ENCODE results near the gene PXYLP1. TPM values are rescaled to one million over a fixed set of nuclear protein-coding genes. Genes with fewer than 3 reads are reported as not detected.

The PXYLP1 gene
- total and polyA plus RNA-seq, 10 of the 15 experiments (the other 5 are each of a cell fraction or from before 2014, with no cell fraction given) = 0.06 to 1.7 (median 0.35) TPM

DNA sequence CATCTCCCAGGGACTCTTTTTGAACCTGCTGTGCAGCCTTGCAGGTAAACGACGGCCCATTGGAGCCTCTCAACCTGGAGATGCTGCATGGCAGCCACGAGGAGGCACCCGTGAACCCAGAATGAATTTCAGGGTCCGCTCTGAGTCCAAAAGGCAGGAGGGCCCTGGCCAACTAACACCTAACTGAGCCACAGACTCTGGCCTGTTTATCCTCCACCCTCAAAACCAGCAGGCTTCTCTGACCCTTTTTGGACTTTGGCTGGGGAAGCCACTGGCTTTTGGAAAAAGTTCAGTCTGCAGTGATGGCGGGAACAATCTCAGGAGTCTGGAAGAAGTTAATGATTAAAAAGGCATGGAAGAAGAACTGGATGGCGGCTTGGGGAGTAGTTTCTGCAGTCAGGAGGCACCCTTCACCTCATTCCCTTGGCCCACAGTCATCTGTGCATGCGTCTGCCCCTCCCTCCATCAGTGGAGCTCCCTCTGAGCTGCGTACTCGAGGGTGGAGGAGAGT, 4.1 kb downstream of the PXYLP1 start:
- WGBS (ENCODE audit: insufficient coverage, insufficient replicate concordance, low lambda C conversion rate, missing lambda C conversion rate) = 31% methylated on average over 10 of the region's 10 CpGs
- in situ Hi-C loops (cut with MboI) = no loop called here
- ChIA-PET RAD21 (ENCODE audit: unreplicated experiment) (no interaction called here), POLR2A (no interaction called here), SMC1A (ENCODE audit: uncharacterized antibody, unreplicated experiment) (interaction anchor here (1.3 kb wide), 1 partner anchor 9 kb away, joined by 3 read pairs; no protein-coding TSS in a partner anchor), CTCF (interaction anchor here (1.3 to 1.5 kb wide), 3 partner anchors 68 to 217 kb away, joined by 3 to 8 read pairs (median 3); no protein-coding TSS in a partner anchor)
- no peak overlapping the region for H3K4me3 ChIP-seq
- TF ChIP-seq, protein P1, sequence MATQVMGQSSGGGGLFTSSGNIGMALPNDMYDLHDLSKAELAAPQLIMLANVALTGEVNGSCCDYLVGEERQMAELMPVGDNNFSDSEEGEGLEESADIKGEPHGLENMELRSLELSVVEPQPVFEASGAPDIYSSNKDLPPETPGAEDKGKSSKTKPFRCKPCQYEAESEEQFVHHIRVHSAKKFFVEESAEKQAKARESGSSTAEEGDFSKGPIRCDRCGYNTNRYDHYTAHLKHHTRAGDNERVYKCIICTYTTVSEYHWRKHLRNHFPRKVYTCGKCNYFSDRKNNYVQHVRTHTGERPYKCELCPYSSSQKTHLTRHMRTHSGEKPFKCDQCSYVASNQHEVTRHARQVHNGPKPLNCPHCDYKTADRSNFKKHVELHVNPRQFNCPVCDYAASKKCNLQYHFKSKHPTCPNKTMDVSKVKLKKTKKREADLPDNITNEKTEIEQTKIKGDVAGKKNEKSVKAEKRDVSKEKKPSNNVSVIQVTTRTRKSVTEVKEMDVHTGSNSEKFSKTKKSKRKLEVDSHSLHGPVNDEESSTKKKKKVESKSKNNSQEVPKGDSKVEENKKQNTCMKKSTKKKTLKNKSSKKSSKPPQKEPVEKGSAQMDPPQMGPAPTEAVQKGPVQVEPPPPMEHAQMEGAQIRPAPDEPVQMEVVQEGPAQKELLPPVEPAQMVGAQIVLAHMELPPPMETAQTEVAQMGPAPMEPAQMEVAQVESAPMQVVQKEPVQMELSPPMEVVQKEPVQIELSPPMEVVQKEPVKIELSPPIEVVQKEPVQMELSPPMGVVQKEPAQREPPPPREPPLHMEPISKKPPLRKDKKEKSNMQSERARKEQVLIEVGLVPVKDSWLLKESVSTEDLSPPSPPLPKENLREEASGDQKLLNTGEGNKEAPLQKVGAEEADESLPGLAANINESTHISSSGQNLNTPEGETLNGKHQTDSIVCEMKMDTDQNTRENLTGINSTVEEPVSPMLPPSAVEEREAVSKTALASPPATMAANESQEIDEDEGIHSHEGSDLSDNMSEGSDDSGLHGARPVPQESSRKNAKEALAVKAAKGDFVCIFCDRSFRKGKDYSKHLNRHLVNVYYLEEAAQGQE (IDR thresholded peaks at IDR 0.05; ENCODE audit: low read depth, low read length) = no peak
- TF ChIP-seq SREBF2 (IDR thresholded peaks at IDR 0.05; ENCODE audit: low read length) (no peak), CHD1 (IDR thresholded peaks at IDR 0.05; ENCODE audit: low read depth, low read length) (no peak), MYC (IDR thresholded peaks at IDR 0.05; ENCODE audit: insufficient read depth, insufficient read length, insufficient replicate concordance, low read length, severe bottlenecking) (no peak), CREB1 (IDR thresholded peaks at IDR 0.05; ENCODE audit: low read depth) (no peak), STAT3 (IDR thresholded peaks at IDR 0.05; ENCODE audit: low read depth, low read length) (no peak), JUND (IDR thresholded peaks at IDR 0.05; ENCODE audit: low read depth, low read length) (no peak), IKZF1 (conservative IDR thresholded peaks at IDR 0.05) (no peak), E2F4 (IDR thresholded peaks at IDR 0.05; ENCODE audit: low read depth, low read length) (no peak), BCL11A (IDR thresholded peaks at IDR 0.05; ENCODE audit: low read depth, low read length) (no peak), ZNF687 (IDR thresholded peaks at IDR 0.05) (no peak), NR2C1 (IDR thresholded peaks at IDR 0.05) (no peak)
- H4K20me1 ChIP-seq (ENCODE audit: control insufficient read depth, insufficient read depth) = no peaks in the 10 kb centered on the region; the same call in none of the 2 replicates
- no peak overlapping the region for H3K27ac ChIP-seq (ENCODE audit: control insufficient read depth, insufficient read depth)
- DNase-seq (ENCODE audit: low read depth, low spot score) (no peak), ATAC-seq (no peak), FAIRE-seq (no peak)
- no peak overlapping the region for H3K9ac ChIP-seq (ENCODE audit: control insufficient read depth, insufficient read depth, low read length)
- intact Hi-C loops (cut with micrococcal nuclease; ENCODE audit: unreplicated experiment) = no loop called here
- H3K4me1 ChIP-seq (ENCODE audit: control insufficient read depth, insufficient read depth, low read length) = 0 out of 2 replicates have a peak, but pooled peaks cover 2% of the 10 kb centered on the region
- no TSS peak for BruUV-seq (replicated peaks)
- H3K79me2 ChIP-seq (ENCODE audit: control insufficient read depth, insufficient read depth, low read length) = no peaks in the 10 kb centered on the region
- peaks cover 0 to 2% of the 10 kb centered on the region in 2 experiments; a peak in 3 of 4 replicates for H3K27me3 ChIP-seq (replicated peaks in 1 of 2; ENCODE audit: control insufficient read depth in 2 of 2, insufficient read depth in 2 of 2, low read length in 1 of 2)
- no peak overlapping the region for H3K4me2 ChIP-seq (ENCODE audit: control insufficient read depth, insufficient read depth)
- H3K36me3 ChIP-seq (ENCODE audit: control insufficient read depth in 2 of 2, insufficient read depth in 2 of 2, low read length in 1 of 2) = no peaks in the 10 kb centered on the region
- no peaks in the 10 kb centered on the region for H3K9me3 ChIP-seq (replicated peaks; ENCODE audit: control insufficient read depth, insufficient read depth, low read length)
- H2AFZ ChIP-seq (ENCODE audit: control insufficient read depth, low read depth, low read length) = no peak overlapping the region

Data from GM12878 (cell line).